IgD-negative memory B cell (primary cell): Measurements from ENCODE around the gene ADGRB2. TPM values are rescaled to one million over a fixed set of nuclear protein-coding genes. Genes with fewer than 3 reads are reported as not detected.

Source experiments
- H3K27ac Mint-ChIP-seq, 3 donors: one replicate each; pipeline ENCODE4 v1.8.0; 2020 to 2022; ENCODE audit warnings: mild to moderate bottlenecking in 3 of 3, mixed read lengths in 3 of 3, moderate library complexity in 1 of 3
- H3K27me3 Mint-ChIP-seq: one replicate; pipeline ENCODE4 v1.8.0; 2021; ENCODE audit warnings: mixed read lengths
- H3K36me3 Mint-ChIP-seq: one replicate; pipeline ENCODE4 v1.8.0; 2020; ENCODE audit warnings: mild to moderate bottlenecking, mixed read lengths
- H3K4me1 Mint-ChIP-seq, 3 donors: one replicate each; pipeline ENCODE4 v1.8.0; 2020 to 2022; ENCODE audit warnings: mixed read lengths in 3 of 3, mild to moderate bottlenecking in 1 of 3
- H3K4me3 Mint-ChIP-seq, 4 donors: one replicate each; pipeline ENCODE4 v1.8.0; 2020 to 2022; ENCODE audit warnings: mild to moderate bottlenecking in 4 of 4, mixed read lengths in 4 of 4, moderate library complexity in 3 of 4
- H3K9me3 Mint-ChIP-seq, 3 donors: one replicate each; pipeline ENCODE4 v1.8.0; 2020 to 2021; ENCODE audit warnings: mixed read lengths in 3 of 3, mild to moderate bottlenecking in 1 of 3
- polyA plus RNA-seq: library from polyadenylated mRNA; unstranded; fragments of 300-500 nt; fragmentation: Illumina TruSeq; gene quantifications from one replicate; pipeline ENCODE4 v1.2.3, GENCODE V29; 2021

The ADGRB2 gene
- polyA plus RNA-seq, 1 donor from 2014 or later = 0.97 TPM

- no peaks in the 10 kb centered on the region for H3K36me3 Mint-ChIP-seq
- H3K27me3 Mint-ChIP-seq = peaks cover 3% of the 10 kb centered on the region
- H3K9me3 Mint-ChIP-seq = no peaks in the 10 kb centered on the region
- H3K27ac Mint-ChIP-seq = no peak overlapping the region
- H3K4me1 Mint-ChIP-seq = peaks cover 7 to 19% (median 15%) of the 10 kb centered on the region in 3 donors
- H3K4me3 Mint-ChIP-seq = no peak overlapping the region
Measured at GRCh38 chr1:31798433-31799195, 34.5 kb upstream of the ADGRB2 start.

- H3K36me3 Mint-ChIP-seq = no peaks in the 10 kb centered on the region
- H3K27me3 Mint-ChIP-seq = peaks cover 6% of the 10 kb centered on the region
- no peak overlapping the region for H3K27ac Mint-ChIP-seq
- no peak overlapping the region for H3K4me3 Mint-ChIP-seq
- peaks cover 7 to 19% (median 15%) of the 10 kb centered on the region in 3 donors for H3K4me1 Mint-ChIP-seq
- no peaks in the 10 kb centered on the region for H3K9me3 Mint-ChIP-seq
Measured at GRCh38 chr1:31798086-31798432, 33.9 kb upstream of the ADGRB2 start.

- no peaks in the 10 kb centered on the region for H3K9me3 Mint-ChIP-seq
- H3K36me3 Mint-ChIP-seq = no peaks in the 10 kb centered on the region
- peaks cover 10% of the 10 kb centered on the region for H3K27me3 Mint-ChIP-seq
- H3K4me3 Mint-ChIP-seq = no peak overlapping the region
- H3K27ac Mint-ChIP-seq = peak overlapping the region in 1 of 3 donors; percentile 16
- peaks cover under 1 to 16% (median 14%) of the 10 kb centered on the region in 3 donors for H3K4me1 Mint-ChIP-seq
Measured at GRCh38 chr1:31797216-31797615, 33.1 kb upstream of the ADGRB2 start.

GRCh38 chr1:31796707-31797106 lies 32.6 kb upstream of the ADGRB2 start:
- Mint-ChIP-seq H3K9me3 (no peaks in the 10 kb centered on the region), H3K36me3 (no peaks in the 10 kb centered on the region), H3K27ac (peak overlapping the region in 1 of 3 donors; percentile 16), H3K4me1 (peaks cover 0 to 14% (median 11%) of the 10 kb centered on the region in 3 donors), H3K27me3 (peaks cover 10% of the 10 kb centered on the region), H3K4me3 (no peak overlapping the region)

GRCh38 chr1:31795801-31796621 lies 31.9 kb upstream of the ADGRB2 start:
- Mint-ChIP-seq H3K9me3 (no peaks in the 10 kb centered on the region), H3K36me3 (no peaks in the 10 kb centered on the region), H3K4me1 (peaks cover 0 to 7% (median 5%) of the 10 kb centered on the region in 3 donors), H3K27ac (no peak overlapping the region), H3K4me3 (no peak overlapping the region), H3K27me3 (peaks cover 10% of the 10 kb centered on the region)

GRCh38 chr1:31795096-31795675 lies 31.0 kb upstream of the ADGRB2 start:
- H3K27ac Mint-ChIP-seq = no peak overlapping the region
- no peak overlapping the region for H3K4me3 Mint-ChIP-seq
- H3K27me3 Mint-ChIP-seq = peaks cover 10% of the 10 kb centered on the region
- H3K36me3 Mint-ChIP-seq = no peaks in the 10 kb centered on the region
- peaks cover 0 to 2% (median 0%) of the 10 kb centered on the region in 3 donors for H3K4me1 Mint-ChIP-seq
- H3K9me3 Mint-ChIP-seq = no peaks in the 10 kb centered on the region

- peaks cover 0 to 3% (median 2%) of the 10 kb centered on the region in 3 donors for H3K4me1 Mint-ChIP-seq
- peaks cover 10% of the 10 kb centered on the region for H3K27me3 Mint-ChIP-seq
Measured at GRCh38 chr1:31793586-31794285, 29.6 kb upstream of the ADGRB2 start.

GRCh38 chr1:31793086-31793485 lies 28.9 kb upstream of the ADGRB2 start:
- H3K27ac Mint-ChIP-seq = peak overlapping the region in 1 of 3 donors; percentile 27
- H3K4me3 Mint-ChIP-seq = no peak overlapping the region
- peaks cover 3 to 4% (median 3%) of the 10 kb centered on the region in 3 donors for H3K4me1 Mint-ChIP-seq
- peaks cover 10% of the 10 kb centered on the region for H3K27me3 Mint-ChIP-seq
- peaks cover 2% of the 10 kb centered on the region for H3K36me3 Mint-ChIP-seq
- no peaks in the 10 kb centered on the region for H3K9me3 Mint-ChIP-seq

More at GRCh38 chr1:31793586-31794285, 29.6 kb upstream of the ADGRB2 start:
- no peak overlapping the region for H3K27ac Mint-ChIP-seq
- H3K9me3 Mint-ChIP-seq = no peaks in the 10 kb centered on the region
- no peak overlapping the region for H3K4me3 Mint-ChIP-seq
- peaks cover 2% of the 10 kb centered on the region for H3K36me3 Mint-ChIP-seq

GRCh38 chr1:31792541-31792940 lies 28.4 kb upstream of the ADGRB2 start:
- Mint-ChIP-seq H3K9me3 (no peaks in the 10 kb centered on the region), H3K27me3 (peaks cover 10% of the 10 kb centered on the region), H3K4me3 (no peak overlapping the region), H3K27ac (peak overlapping the region in 1 of 3 donors; percentile 27), H3K36me3 (peaks cover 2% of the 10 kb centered on the region), H3K4me1 (peaks cover 7 to 9% (median 9%) of the 10 kb centered on the region in 3 donors)

GRCh38 chr1:31792116-31792515 lies 28.0 kb upstream of the ADGRB2 start:
- Mint-ChIP-seq H3K36me3 (peaks cover 2% of the 10 kb centered on the region), H3K4me1 (peaks cover 7 to 13% (median 9%) of the 10 kb centered on the region in 3 donors), H3K9me3 (no peaks in the 10 kb centered on the region), H3K4me3 (peak overlapping the region in 1 of 4 donors; percentile 21), H3K27me3 (peaks cover 10% of the 10 kb centered on the region), H3K27ac (no peak overlapping the region)

GRCh38 chr1:31791131-31791858 lies 27.2 kb upstream of the ADGRB2 start:
- Mint-ChIP-seq H3K27ac (no peak overlapping the region), H3K4me1 (peaks cover 8 to 15% (median 9%) of the 10 kb centered on the region in 3 donors), H3K27me3 (peaks cover 8% of the 10 kb centered on the region), H3K4me3 (peak overlapping the region in 1 of 4 donors; percentile 21), H3K9me3 (no peaks in the 10 kb centered on the region), H3K36me3 (peaks cover 2% of the 10 kb centered on the region)

- peaks cover 2% of the 10 kb centered on the region for H3K36me3 Mint-ChIP-seq
- no peaks in the 10 kb centered on the region for H3K9me3 Mint-ChIP-seq
- H3K4me3 Mint-ChIP-seq = peak overlapping the region in 2 of 4 donors; percentile 72 to 95
- H3K4me1 Mint-ChIP-seq = peaks cover 11 to 22% (median 12%) of the 10 kb centered on the region in 3 donors
- H3K27ac Mint-ChIP-seq = no peak overlapping the region
- H3K27me3 Mint-ChIP-seq = peaks cover 7% of the 10 kb centered on the region
Measured at GRCh38 chr1:31790641-31791091, 26.5 kb upstream of the ADGRB2 start.

GRCh38 chr1:31790140-31790539 lies 26.0 kb upstream of the ADGRB2 start:
- Mint-ChIP-seq H3K9me3 (no peaks in the 10 kb centered on the region), H3K36me3 (peaks cover 2% of the 10 kb centered on the region), H3K4me1 (peaks cover 13 to 27% (median 15%) of the 10 kb centered on the region in 3 donors), H3K27me3 (peaks cover 7% of the 10 kb centered on the region), H3K4me3 (peak overlapping the region in 2 of 4 donors; percentile 72 to 95), H3K27ac (peak overlapping the region in 1 of 3 donors; percentile 98)
